ENCODE data around the gene RBM4B.

The RBM4B gene

DNA sequence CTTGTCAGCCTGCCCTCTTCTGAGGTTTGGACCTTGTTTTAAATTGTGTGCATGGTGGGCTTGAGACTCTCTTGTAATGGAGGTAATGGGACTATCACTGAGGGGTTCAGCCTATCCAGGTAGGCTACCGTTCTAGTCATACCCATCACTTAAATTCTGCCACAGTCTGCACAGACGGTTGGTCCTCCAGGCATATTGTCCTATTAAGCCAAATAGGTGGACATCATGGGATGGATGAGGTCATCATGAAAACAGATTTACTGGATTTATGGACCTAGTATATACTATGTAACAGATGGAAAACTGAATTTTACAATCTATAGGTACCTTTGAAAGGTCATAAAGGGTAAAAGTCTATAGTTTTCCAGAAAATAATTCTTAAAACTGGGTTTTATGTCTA lies 48.3 kb downstream of the RBM4B start:
- TF ChIP-seq, protein P1, sequence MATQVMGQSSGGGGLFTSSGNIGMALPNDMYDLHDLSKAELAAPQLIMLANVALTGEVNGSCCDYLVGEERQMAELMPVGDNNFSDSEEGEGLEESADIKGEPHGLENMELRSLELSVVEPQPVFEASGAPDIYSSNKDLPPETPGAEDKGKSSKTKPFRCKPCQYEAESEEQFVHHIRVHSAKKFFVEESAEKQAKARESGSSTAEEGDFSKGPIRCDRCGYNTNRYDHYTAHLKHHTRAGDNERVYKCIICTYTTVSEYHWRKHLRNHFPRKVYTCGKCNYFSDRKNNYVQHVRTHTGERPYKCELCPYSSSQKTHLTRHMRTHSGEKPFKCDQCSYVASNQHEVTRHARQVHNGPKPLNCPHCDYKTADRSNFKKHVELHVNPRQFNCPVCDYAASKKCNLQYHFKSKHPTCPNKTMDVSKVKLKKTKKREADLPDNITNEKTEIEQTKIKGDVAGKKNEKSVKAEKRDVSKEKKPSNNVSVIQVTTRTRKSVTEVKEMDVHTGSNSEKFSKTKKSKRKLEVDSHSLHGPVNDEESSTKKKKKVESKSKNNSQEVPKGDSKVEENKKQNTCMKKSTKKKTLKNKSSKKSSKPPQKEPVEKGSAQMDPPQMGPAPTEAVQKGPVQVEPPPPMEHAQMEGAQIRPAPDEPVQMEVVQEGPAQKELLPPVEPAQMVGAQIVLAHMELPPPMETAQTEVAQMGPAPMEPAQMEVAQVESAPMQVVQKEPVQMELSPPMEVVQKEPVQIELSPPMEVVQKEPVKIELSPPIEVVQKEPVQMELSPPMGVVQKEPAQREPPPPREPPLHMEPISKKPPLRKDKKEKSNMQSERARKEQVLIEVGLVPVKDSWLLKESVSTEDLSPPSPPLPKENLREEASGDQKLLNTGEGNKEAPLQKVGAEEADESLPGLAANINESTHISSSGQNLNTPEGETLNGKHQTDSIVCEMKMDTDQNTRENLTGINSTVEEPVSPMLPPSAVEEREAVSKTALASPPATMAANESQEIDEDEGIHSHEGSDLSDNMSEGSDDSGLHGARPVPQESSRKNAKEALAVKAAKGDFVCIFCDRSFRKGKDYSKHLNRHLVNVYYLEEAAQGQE (IDR thresholded peaks at IDR 0.05; ENCODE audit: insufficient read depth in 1 of 2, low read depth in 2 of 2, low read length in 2 of 2), result no peak
- TF ChIP-seq TAF1 (IDR thresholded peaks at IDR 0.05; ENCODE audit: borderline replicate concordance, insufficient read depth, low read length) (no peak), SIN3A (IDR thresholded peaks at IDR 0.05; ENCODE audit: borderline replicate concordance, insufficient read depth, low read length) (no peak), POLR2AphosphoS5 (IDR thresholded peaks at IDR 0.05; ENCODE audit: low read depth, low read length) (no peak), FOXP2 (optimal IDR thresholded peaks at IDR 0.05; ENCODE audit: borderline replicate concordance, extremely low read depth, extremely low read length, insufficient read depth) (no peak)

DNA sequence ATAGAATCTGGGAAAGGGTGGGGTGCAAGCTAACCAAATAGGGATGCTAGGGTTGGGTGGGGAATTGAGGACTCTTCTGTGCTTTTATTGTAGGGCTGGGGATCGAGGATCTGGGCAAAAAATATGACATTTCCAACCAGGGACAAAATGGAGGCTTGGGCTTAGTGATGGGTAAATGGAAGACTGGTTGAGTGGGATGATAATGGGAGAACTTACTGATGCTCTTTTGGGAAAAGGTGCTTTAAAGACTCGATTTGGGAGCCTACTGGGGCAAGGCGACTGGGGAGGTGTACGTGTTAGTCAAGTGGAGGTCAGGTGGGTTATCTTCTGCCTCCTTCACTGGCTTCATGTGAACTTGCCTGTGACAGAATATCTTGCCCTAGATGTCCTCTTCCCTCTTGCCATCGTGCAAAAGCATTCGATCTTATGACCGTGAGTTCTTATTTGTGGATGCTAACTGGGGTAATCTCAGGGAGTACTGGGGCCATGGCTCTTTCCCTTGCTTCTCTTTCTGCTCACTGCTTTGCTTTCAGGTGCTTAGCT lies 49.6 kb downstream of the RBM4B start:
- TF ChIP-seq SIN3A (IDR thresholded peaks at IDR 0.05; ENCODE audit: borderline replicate concordance, insufficient read depth, low read length) (no peak), POLR2AphosphoS5 (IDR thresholded peaks at IDR 0.05; ENCODE audit: low read depth, low read length) (peak; percentile 30; the same call in 1 of the 2 replicates)

DNA sequence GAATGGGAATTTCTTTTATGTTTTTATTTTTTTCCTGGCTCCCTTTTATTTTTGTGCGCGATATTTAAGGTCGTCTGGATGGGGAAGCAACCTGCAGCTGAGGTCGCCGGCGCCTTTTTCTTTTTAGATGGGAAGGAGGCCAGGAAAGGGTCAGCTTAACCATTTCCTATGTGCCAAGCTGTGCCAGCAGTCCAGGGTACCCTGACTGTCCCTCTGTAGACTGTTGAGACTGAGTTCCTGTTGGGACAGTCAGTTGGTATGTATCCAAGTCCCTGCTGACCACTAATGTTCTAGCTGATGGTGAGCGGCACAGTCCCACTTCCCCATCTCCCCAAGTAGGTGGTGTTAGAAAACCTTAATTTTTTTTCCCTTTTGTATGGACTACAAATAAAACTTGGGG lies 50.8 kb downstream of the RBM4B start:
- TF ChIP-seq, protein P1 (IDR thresholded peaks at IDR 0.05; ENCODE audit: insufficient read depth in 1 of 2, low read depth in 2 of 2, low read length in 2 of 2), result no peak
- no peak for TF ChIP-seq POLR2AphosphoS5 (IDR thresholded peaks at IDR 0.05; ENCODE audit: low read depth, low read length)
- TF ChIP-seq FOXP2 (optimal IDR thresholded peaks at IDR 0.05; ENCODE audit: borderline replicate concordance, extremely low read depth, extremely low read length, insufficient read depth), result no peak
- no peak for TF ChIP-seq SIN3A (IDR thresholded peaks at IDR 0.05; ENCODE audit: borderline replicate concordance, insufficient read depth, low read length)
- no peak for TF ChIP-seq TAF1 (IDR thresholded peaks at IDR 0.05; ENCODE audit: borderline replicate concordance, insufficient read depth, low read length)

DNA sequence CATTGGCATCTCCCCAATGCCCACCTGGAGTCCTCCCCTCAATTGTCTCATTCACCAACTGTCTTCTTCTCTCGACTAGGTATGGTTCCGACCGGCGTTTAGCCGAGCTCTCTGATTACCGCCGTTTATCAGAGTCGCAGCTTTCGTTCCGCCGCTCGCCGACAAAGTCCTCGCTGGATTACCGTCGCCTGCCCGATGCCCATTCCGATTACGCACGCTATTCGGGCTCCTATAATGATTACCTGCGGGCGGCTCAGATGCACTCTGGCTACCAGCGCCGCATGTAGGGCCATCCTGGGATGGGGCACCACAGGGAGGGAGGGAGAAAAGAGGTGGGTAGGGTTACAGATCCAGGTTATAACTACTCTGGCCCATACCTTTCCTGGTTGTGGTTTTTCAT lies 51.3 kb downstream of the RBM4B start:
- TF ChIP-seq, protein P1 (IDR thresholded peaks at IDR 0.05; ENCODE audit: insufficient read depth in 1 of 2, low read depth in 2 of 2, low read length in 2 of 2), result no peak
- TF ChIP-seq SIN3A (IDR thresholded peaks at IDR 0.05; ENCODE audit: borderline replicate concordance, insufficient read depth, low read length), result no peak
- TF ChIP-seq POLR2AphosphoS5 (IDR thresholded peaks at IDR 0.05; ENCODE audit: low read depth, low read length), result no peak
- no peak for TF ChIP-seq FOXP2 (optimal IDR thresholded peaks at IDR 0.05; ENCODE audit: borderline replicate concordance, extremely low read depth, extremely low read length, insufficient read depth)

DNA sequence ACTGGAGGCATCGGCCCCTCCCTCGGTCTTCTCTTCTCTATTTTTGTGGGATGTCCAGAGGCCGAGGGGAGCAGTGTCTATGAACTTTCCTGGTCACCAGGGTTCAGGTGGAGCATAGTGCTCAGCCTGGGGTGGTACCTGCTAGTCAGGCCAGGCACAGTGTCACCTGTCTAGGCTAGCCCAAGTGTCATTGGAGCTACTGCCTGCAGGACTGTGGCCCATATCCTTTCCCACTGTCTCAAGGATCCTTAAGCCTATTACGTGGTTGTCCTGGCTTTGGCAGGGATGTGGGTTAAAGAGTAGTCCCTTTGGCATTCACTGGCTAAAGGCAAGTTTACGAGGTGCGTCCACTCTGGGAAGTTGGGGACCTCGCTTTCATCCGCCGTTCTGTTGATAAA lies 51.9 kb downstream of the RBM4B start:
- no peak for TF ChIP-seq FOXP2 (optimal IDR thresholded peaks at IDR 0.05; ENCODE audit: borderline replicate concordance, extremely low read depth, extremely low read length, insufficient read depth)

DNA sequence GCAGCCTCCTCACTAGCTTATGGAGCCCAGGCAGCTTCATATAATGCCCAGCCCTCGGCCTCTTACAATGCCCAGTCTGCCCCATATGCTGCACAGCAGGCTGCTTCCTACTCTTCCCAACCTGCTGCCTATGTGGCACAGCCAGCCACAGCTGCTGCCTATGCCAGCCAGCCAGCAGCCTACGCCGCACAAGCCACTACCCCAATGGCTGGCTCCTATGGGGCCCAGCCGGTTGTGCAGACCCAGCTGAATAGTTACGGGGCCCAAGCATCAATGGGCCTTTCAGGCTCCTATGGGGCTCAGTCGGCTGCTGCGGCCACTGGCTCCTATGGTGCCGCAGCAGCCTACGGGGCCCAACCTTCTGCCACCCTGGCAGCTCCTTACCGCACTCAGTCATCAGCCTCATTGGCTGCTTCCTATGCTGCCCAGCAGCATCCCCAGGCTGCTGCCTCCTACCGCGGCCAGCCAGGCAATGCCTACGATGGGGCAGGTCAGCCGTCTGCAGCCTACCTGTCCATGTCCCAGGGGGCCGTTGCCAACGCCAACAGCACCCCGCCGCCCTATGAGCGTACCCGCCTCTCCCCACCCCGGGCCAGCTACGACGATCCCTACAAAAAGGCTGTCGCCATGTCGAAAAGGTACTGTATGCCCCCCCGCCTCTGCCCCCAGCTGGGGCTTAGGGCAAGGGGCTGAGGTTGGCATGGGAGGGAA lies 52.5 kb downstream of the RBM4B start:
- no peak for TF ChIP-seq SIN3A (IDR thresholded peaks at IDR 0.05; ENCODE audit: borderline replicate concordance, insufficient read depth, low read length)

DNA sequence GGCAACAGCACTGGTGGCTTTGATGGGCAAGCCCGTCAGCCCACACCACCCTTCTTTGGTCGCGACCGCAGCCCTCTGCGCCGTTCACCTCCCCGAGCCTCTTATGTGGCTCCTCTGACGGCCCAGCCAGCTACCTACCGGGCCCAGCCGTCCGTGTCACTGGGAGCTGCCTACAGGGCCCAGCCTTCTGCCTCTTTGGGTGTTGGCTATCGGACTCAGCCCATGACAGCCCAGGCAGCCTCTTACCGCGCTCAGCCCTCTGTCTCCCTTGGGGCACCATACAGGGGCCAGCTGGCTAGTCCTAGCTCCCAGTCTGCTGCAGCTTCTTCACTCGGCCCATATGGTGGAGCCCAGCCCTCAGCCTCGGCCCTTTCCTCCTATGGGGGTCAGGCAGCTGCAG lies 53.2 kb downstream of the RBM4B start:
- no peak for TF ChIP-seq SIN3A (IDR thresholded peaks at IDR 0.05; ENCODE audit: borderline replicate concordance, insufficient read depth, low read length)
- TF ChIP-seq TAF1 (IDR thresholded peaks at IDR 0.05; ENCODE audit: borderline replicate concordance, insufficient read depth, low read length), result no peak
- no peak for TF ChIP-seq FOXP2 (optimal IDR thresholded peaks at IDR 0.05; ENCODE audit: borderline replicate concordance, extremely low read depth, extremely low read length, insufficient read depth)
- no peak for TF ChIP-seq POLR2AphosphoS5 (IDR thresholded peaks at IDR 0.05; ENCODE audit: low read depth, low read length)

All from PFSK-1 (cell line).